Astrocyte (in vitro differentiated cells and primary cell): ENCODE measurements around the gene FGD2. TPM values are rescaled to one million over a fixed set of nuclear protein-coding genes. Genes with fewer than 3 reads are reported as not detected.
A peak's percentile ranks its signal among the peaks of the same experiment; 100 is the strongest.

Experiments used
- DNase-seq: peaks from one replicate; pipeline ENCODE4 v3.0.0-alpha.2; 2010; ENCODE audit warnings: low read depth
- FAIRE-seq: peaks from 2 replicates; lab custom pipeline; 2011; peaks lifted over from hg19 to GRCh38; lab: Jason Lieb, UNC
- H2AFZ ChIP-seq: 2 replicates; pipeline ENCODE4 v1.6.0; 2012; ENCODE audit warnings: low read depth, low read length, inconsistent platforms
- H3K27ac ChIP-seq: 2 replicates; pipeline ENCODE4 v1.5.1; 2011; ENCODE audit warnings: low read depth, low read length, inconsistent platforms
- H3K27me3 ChIP-seq: 2 replicates; pipeline ENCODE4 v1.6.0; 2011; ENCODE audit warnings: low read length, inconsistent platforms; ENCODE audit not compliant: insufficient read depth
- H3K36me3 ChIP-seq: 2 replicates; pipeline ENCODE4 v1.5.1; 2011; ENCODE audit warnings: low read length, inconsistent platforms; ENCODE audit not compliant: insufficient read depth
- H3K4me1 ChIP-seq: 2 replicates; pipeline ENCODE4 v1.5.1; 2011; ENCODE audit warnings: low read length, inconsistent platforms; ENCODE audit not compliant: insufficient read depth
- H3K4me2 ChIP-seq: 2 replicates; pipeline ENCODE4 v1.6.0; 2012; ENCODE audit warnings: low read length, inconsistent platforms
- H3K4me3 ChIP-seq: 2 replicates; pipeline ENCODE4 v1.5.1; 2011; ENCODE audit warnings: low read depth, mild to moderate bottlenecking, low read length, inconsistent platforms; ENCODE audit not compliant: insufficient read depth
- H3K79me2 ChIP-seq: 2 replicates; pipeline ENCODE4 v1.6.0; 2012; ENCODE audit warnings: mild to moderate bottlenecking, low read length, inconsistent platforms; ENCODE audit not compliant: insufficient read depth
- H3K9ac ChIP-seq: 2 replicates; pipeline ENCODE4 v1.6.0; 2012; ENCODE audit warnings: mild to moderate bottlenecking, low read length, inconsistent platforms
- H3K9me3 ChIP-seq: 2 replicates; pipeline ENCODE4 v1.5.1; 2012; ENCODE audit warnings: low read depth, mild to moderate bottlenecking, low read length, inconsistent platforms; ENCODE audit not compliant: insufficient read depth
- H4K20me1 ChIP-seq: 2 replicates; pipeline ENCODE4 v1.6.0; 2012; ENCODE audit warnings: low read length, inconsistent platforms; ENCODE audit not compliant: insufficient read depth
- H3K27ac Mint-ChIP-seq: one replicate; pipeline ENCODE4 v1.8.0; 2021; ENCODE audit warnings: mild to moderate bottlenecking, mixed read lengths; ENCODE audit not compliant: unreplicated experiment
- H3K27me3 Mint-ChIP-seq: one replicate; pipeline ENCODE4 v1.8.0; 2021; ENCODE audit warnings: low read depth, mixed read lengths; ENCODE audit not compliant: unreplicated experiment
- H3K36me3 Mint-ChIP-seq: one replicate; pipeline ENCODE4 v1.8.0; 2021; ENCODE audit warnings: low read depth, mixed read lengths; ENCODE audit not compliant: unreplicated experiment
- H3K4me1 Mint-ChIP-seq: one replicate; pipeline ENCODE4 v1.8.0; 2021; ENCODE audit warnings: low read depth, mixed read lengths; ENCODE audit not compliant: unreplicated experiment
- H3K4me3 Mint-ChIP-seq: one replicate; pipeline ENCODE4 v1.8.0; 2021; ENCODE audit warnings: mild to moderate bottlenecking, moderate library complexity, mixed read lengths; ENCODE audit not compliant: unreplicated experiment
- H3K9me3 Mint-ChIP-seq: one replicate; pipeline ENCODE4 v1.8.0; 2021; ENCODE audit warnings: mild to moderate bottlenecking, mixed read lengths; ENCODE audit not compliant: unreplicated experiment
- EZH2 ChIP-seq: IDR thresholded peaks from 2 replicates; pipeline ENCODE4 v1.6.1; 2012; ENCODE audit warnings: mild to moderate bottlenecking, low read length, inconsistent platforms; ENCODE audit not compliant: insufficient read depth
- total RNA-seq: library from RNA; stranded (reverse); gene quantifications from 2 replicates; pipeline ENCODE4 v1.2.1, GENCODE V29; 2021
- TF ChIP-seq, protein P1 (sequence below): IDR thresholded peaks from 2 replicates; pipeline ENCODE4 v1.5.1; 2011; ENCODE audit warnings: low read depth, mild to moderate bottlenecking, inconsistent platforms, low read length, moderate library complexity; ENCODE audit not compliant: insufficient read depth

The FGD2 gene
- total RNA-seq, 1 donor from 2014 or later = not detected

- Histone ChIP-seq H4K20me1 (no peaks in the 10 kb centered on the region), H3K27me3 (no peaks in the 10 kb centered on the region), H3K4me1 (no peaks in the 10 kb centered on the region), H3K4me3 (no peak overlapping the region), H3K9ac (no peak overlapping the region), H3K27ac (no peak overlapping the region), H3K9me3 (peaks cover 3% of the 10 kb centered on the region), H2AFZ (no peak overlapping the region), H3K79me2 (no peaks in the 10 kb centered on the region), H3K4me2 (no peak overlapping the region), H3K36me3 (no peaks in the 10 kb centered on the region)
- Mint-ChIP-seq H3K27me3 (no peaks in the 10 kb centered on the region), H3K4me3 (no peak overlapping the region), H3K4me1 (peaks cover 2% of the 10 kb centered on the region), H3K27ac (no peak overlapping the region), H3K9me3 (peaks cover 5% of the 10 kb centered on the region), H3K36me3 (no peaks in the 10 kb centered on the region)
- TF ChIP-seq, protein P1, sequence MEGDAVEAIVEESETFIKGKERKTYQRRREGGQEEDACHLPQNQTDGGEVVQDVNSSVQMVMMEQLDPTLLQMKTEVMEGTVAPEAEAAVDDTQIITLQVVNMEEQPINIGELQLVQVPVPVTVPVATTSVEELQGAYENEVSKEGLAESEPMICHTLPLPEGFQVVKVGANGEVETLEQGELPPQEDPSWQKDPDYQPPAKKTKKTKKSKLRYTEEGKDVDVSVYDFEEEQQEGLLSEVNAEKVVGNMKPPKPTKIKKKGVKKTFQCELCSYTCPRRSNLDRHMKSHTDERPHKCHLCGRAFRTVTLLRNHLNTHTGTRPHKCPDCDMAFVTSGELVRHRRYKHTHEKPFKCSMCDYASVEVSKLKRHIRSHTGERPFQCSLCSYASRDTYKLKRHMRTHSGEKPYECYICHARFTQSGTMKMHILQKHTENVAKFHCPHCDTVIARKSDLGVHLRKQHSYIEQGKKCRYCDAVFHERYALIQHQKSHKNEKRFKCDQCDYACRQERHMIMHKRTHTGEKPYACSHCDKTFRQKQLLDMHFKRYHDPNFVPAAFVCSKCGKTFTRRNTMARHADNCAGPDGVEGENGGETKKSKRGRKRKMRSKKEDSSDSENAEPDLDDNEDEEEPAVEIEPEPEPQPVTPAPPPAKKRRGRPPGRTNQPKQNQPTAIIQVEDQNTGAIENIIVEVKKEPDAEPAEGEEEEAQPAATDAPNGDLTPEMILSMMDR = no peak
- no peak for TF ChIP-seq EZH2
- no peak for DNase-seq
- FAIRE-seq = no peak
Observed at GRCh38 chr6:37033255-37033654, 27.8 kb downstream of the FGD2 start.

DNA sequence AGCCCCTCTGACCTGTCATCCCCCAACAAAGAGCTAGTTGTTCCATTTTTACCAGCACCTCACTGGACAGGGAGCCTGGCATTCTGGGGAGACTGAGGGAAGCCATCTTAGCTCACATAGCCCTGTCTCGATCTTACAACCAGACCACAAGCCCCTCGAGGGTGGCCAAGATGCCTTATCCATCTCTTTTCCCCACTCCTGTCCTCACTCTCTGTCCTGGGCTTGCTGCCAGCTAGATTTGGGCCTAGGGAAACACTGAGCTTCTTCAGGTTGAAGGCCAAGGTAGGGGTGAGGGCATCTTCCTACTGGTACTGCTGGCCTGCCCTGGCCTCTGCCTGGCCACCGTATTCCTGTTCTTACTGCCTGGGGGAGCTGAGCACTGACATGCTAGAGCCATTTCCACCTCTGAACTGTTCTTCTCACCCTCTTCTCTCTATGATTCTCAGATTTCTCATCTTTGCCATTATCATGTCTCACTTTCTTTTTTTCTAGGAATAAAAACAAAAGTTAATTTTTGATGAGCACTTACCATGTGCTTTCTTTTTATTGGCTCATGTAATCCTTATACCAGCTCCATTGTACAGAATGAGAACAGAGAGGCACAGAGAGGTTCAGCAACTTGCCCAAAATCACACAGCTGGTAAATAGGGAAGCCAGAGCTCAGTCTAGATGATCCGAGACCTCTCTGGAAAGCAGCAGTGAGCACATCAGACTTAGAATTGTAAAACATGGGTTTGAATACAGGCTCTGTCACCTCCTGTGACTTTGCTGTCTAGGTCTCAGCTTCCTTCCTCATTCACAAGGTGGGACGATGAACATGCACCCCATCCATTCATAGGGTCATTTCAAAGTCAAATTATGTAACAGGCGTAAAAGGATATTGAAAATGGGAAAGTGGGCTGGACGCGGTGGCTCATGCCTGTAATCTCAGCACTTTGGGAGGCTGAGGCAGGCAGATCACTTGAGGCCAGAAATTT lies 28.7 kb downstream of the FGD2 start:
- Mint-ChIP-seq H3K4me1 (peaks cover under 1% of the 10 kb centered on the region), H3K27me3 (no peaks in the 10 kb centered on the region), H3K9me3 (peaks cover 5% of the 10 kb centered on the region), H3K36me3 (no peaks in the 10 kb centered on the region), H3K27ac (no peak overlapping the region), H3K4me3 (no peak overlapping the region)
- DNase-seq (no peak), FAIRE-seq (no peak)
- no peaks in the 10 kb centered on the region for H3K79me2 ChIP-seq
- no peak overlapping the region for H3K9ac ChIP-seq
- H3K4me2 ChIP-seq = no peak overlapping the region
- no peak overlapping the region for H3K4me3 ChIP-seq
- H3K27ac ChIP-seq = no peak overlapping the region
- TF ChIP-seq EZH2 = no peak
- TF ChIP-seq, protein P1 = no peak
- peaks cover 3% of the 10 kb centered on the region for H3K9me3 ChIP-seq
- H3K27me3 ChIP-seq = no peaks in the 10 kb centered on the region
- H3K4me1 ChIP-seq = peaks cover 3% of the 10 kb centered on the region
- no peak overlapping the region for H2AFZ ChIP-seq
- H3K36me3 ChIP-seq = no peaks in the 10 kb centered on the region
- H4K20me1 ChIP-seq = no peaks in the 10 kb centered on the region

GRCh38 chr6:37036146-37036545 lies 30.7 kb downstream of the FGD2 start:
- H3K79me2 ChIP-seq = no peaks in the 10 kb centered on the region
- H3K4me3 ChIP-seq = no peak overlapping the region
- no peaks in the 10 kb centered on the region for H4K20me1 ChIP-seq
- H3K4me1 ChIP-seq = peaks cover 3% of the 10 kb centered on the region
- DNase-seq = no peak
- TF ChIP-seq, protein P1 = no peak
- no peak for TF ChIP-seq EZH2
- H3K9ac ChIP-seq = no peak overlapping the region
- no peak overlapping the region for H3K4me2 ChIP-seq
- Mint-ChIP-seq H3K4me3 (no peak overlapping the region), H3K4me1 (no peaks in the 10 kb centered on the region), H3K36me3 (no peaks in the 10 kb centered on the region), H3K9me3 (no peaks in the 10 kb centered on the region), H3K27ac (peak overlapping the region; percentile 12), H3K27me3 (no peaks in the 10 kb centered on the region)
- H2AFZ ChIP-seq = no peak overlapping the region
- no peak overlapping the region for H3K27ac ChIP-seq
- no peaks in the 10 kb centered on the region for H3K9me3 ChIP-seq
- H3K27me3 ChIP-seq = no peaks in the 10 kb centered on the region
- H3K36me3 ChIP-seq = no peaks in the 10 kb centered on the region
- FAIRE-seq = no peak
